Right atrium auricular region (tissue), 2 donors: ENCODE data around the gene SLC1A4. TPM values are rescaled to one million over a fixed set of nuclear protein-coding genes. Genes with fewer than 3 reads are reported as not detected.
"Not testable (repeated sequence)": the region's sequence is repeated elsewhere in the genome, so short reads cannot be mapped to it uniquely, and the experiment has no call there.

Source experiments
- DNase-seq: peaks from one replicate; pipeline ENCODE4 v3.0.0-alpha.2; 2019; ENCODE audit warnings: low spot score
- H3K27ac ChIP-seq, 2 donors: fragments of 200-600 bp; sonication (generic); 1 replicate in 1 of 2; 2 replicates in 1 of 2; pipeline ENCODE4 v1.5.1; 2016 to 2019
- H3K27me3 ChIP-seq, 2 donors: fragments of 200-600 bp; sonication (generic); one replicate each; pipeline versions ENCODE4 v1.5.1 to v1.6.0; 2017 to 2019
- H3K36me3 ChIP-seq: fragments of 200-600 bp; sonication (generic); one replicate; pipeline ENCODE4 v1.5.1; 2016
- H3K4me1 ChIP-seq, 2 donors: fragments of 200-600 bp; sonication (generic); one replicate each; pipeline versions ENCODE4 v1.5.1 to v1.6.0; 2017 to 2019
- H3K4me3 ChIP-seq, 2 donors: fragments of 200-600 bp; sonication (generic); 1 replicate in 1 of 2; 2 replicates in 1 of 2; pipeline ENCODE4 v1.5.1; 2017 to 2019; ENCODE audit warnings: mild to moderate bottlenecking in 1 of 2, moderate library complexity in 1 of 2
- H3K9me3 ChIP-seq, 2 donors: fragments of 200-600 bp; sonication (generic); one replicate each; pipeline ENCODE4 v1.5.1; 2019
- total RNA-seq, 2 donors: library from RNA; depleted of rRNA; stranded (reverse); fragments of >200 nt; gene quantifications; one replicate each; pipeline ENCODE4 v1.1.0, GENCODE V29; 2016
- TF ChIP-seq, protein P1 (sequence below), 2 donors: fragments of 200-600 bp; sonication (generic); IDR thresholded peaks; one replicate each; pipeline ENCODE4 v1.5.1; 2019; ENCODE audit warnings: antibody characterized with exemption in 2 of 2

SLC1A4 gene
- total RNA-seq, 2 donors from 2014 or later = 2.2 to 6.0 TPM

- no peak for DNase-seq
Measured at GRCh38 chr2:64967601-64968000, 21.6 kb upstream of the SLC1A4 start.

GRCh38 chr2:64969086-64969485, 20.1 kb upstream of the SLC1A4 start:
- DNase-seq, H3K9me3 ChIP-seq, H3K27me3 ChIP-seq, H3K27ac ChIP-seq, H3K4me3 ChIP-seq, H3K4me1 ChIP-seq, H3K36me3 ChIP-seq: not testable (repeated sequence)

More at GRCh38 chr2:64967601-64968000, 21.6 kb upstream of the SLC1A4 start:
- no peak overlapping the region for H3K27ac ChIP-seq
- no peaks in the 10 kb centered on the region for H3K36me3 ChIP-seq
- no peaks in the 10 kb centered on the region for H3K4me1 ChIP-seq
- TF ChIP-seq, protein P1, sequence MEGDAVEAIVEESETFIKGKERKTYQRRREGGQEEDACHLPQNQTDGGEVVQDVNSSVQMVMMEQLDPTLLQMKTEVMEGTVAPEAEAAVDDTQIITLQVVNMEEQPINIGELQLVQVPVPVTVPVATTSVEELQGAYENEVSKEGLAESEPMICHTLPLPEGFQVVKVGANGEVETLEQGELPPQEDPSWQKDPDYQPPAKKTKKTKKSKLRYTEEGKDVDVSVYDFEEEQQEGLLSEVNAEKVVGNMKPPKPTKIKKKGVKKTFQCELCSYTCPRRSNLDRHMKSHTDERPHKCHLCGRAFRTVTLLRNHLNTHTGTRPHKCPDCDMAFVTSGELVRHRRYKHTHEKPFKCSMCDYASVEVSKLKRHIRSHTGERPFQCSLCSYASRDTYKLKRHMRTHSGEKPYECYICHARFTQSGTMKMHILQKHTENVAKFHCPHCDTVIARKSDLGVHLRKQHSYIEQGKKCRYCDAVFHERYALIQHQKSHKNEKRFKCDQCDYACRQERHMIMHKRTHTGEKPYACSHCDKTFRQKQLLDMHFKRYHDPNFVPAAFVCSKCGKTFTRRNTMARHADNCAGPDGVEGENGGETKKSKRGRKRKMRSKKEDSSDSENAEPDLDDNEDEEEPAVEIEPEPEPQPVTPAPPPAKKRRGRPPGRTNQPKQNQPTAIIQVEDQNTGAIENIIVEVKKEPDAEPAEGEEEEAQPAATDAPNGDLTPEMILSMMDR (IDR thresholded peaks at IDR 0.05) = no peak
- no peak overlapping the region for H3K4me3 ChIP-seq
- H3K9me3 ChIP-seq = no peaks in the 10 kb centered on the region
- H3K27me3 ChIP-seq = no peaks in the 10 kb centered on the region

DNA sequence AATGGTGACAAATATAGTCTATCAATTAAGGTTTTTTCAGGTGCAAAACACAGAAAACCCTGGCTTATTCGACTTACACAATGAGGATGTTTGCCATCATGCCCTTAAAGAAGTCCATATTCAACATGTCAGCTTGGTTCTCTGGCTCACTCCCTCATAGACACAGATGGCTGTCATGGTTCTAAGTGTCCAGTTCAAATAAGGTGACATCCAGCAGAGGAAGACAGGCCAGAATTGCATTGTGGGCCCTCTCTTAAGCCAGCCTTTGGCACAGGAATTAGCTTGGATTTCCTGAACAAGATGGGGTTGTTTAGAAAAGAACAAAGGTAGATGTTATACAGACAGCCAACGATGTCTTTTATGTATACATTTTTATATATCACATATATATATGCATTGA, 18.7 kb upstream of the SLC1A4 start:
- no peaks in the 10 kb centered on the region for H3K27me3 ChIP-seq
- no peaks in the 10 kb centered on the region for H3K9me3 ChIP-seq
- TF ChIP-seq, protein P1 (IDR thresholded peaks at IDR 0.05) = no peak
- no peak for DNase-seq
- H3K36me3 ChIP-seq = no peaks in the 10 kb centered on the region
- no peak overlapping the region for H3K4me3 ChIP-seq
- H3K27ac ChIP-seq = no peak overlapping the region
- peaks cover 0 to 8% of the 10 kb centered on the region in 2 donors for H3K4me1 ChIP-seq

- TF ChIP-seq, protein P1 (IDR thresholded peaks at IDR 0.05) = no peak
- Histone ChIP-seq H3K9me3 (no peaks in the 10 kb centered on the region), H3K4me1 (peaks cover 0 to 15% of the 10 kb centered on the region in 2 donors), H3K27ac (no peak overlapping the region), H3K4me3 (no peak overlapping the region), H3K27me3 (no peaks in the 10 kb centered on the region), H3K36me3 (no peaks in the 10 kb centered on the region)
- no peak for DNase-seq
Measured at GRCh38 chr2:64972426-64972825, 16.8 kb upstream of the SLC1A4 start.

DNA sequence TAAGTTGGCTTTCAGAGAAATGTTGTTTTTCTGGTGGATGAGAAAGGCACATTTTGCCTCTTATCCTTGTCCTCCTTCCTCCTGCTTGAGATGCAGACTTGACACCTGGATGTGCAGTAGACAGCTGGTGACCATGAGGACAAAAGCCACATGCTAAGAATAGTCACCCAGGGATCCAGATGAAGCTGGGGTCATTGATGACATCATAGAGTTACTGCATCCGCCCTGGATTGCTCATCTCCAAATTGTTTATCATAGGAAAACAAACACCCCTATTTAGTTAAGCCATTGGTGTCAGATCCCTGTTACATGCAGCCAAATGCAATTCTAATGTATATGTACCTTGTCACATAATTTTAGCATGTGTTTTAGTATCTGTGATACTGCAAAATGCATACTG, 16.3 kb upstream of the SLC1A4 start:
- H3K9me3 ChIP-seq = no peaks in the 10 kb centered on the region
- TF ChIP-seq, protein P1 (IDR thresholded peaks at IDR 0.05) = no peak
- H3K4me1 ChIP-seq = peaks cover 0 to 15% of the 10 kb centered on the region in 2 donors
- H3K27me3 ChIP-seq = no peaks in the 10 kb centered on the region
- H3K36me3 ChIP-seq = no peaks in the 10 kb centered on the region
- H3K4me3 ChIP-seq = no peak overlapping the region
- DNase-seq = no peak
- H3K27ac ChIP-seq = no peak overlapping the region

GRCh38 chr2:64975232-64975821, 13.9 kb upstream of the SLC1A4 start:
- peak; percentile 70 for DNase-seq
- TF ChIP-seq, protein P1 (IDR thresholded peaks at IDR 0.05) = no peak
- no peaks in the 10 kb centered on the region for H3K36me3 ChIP-seq
- H3K27me3 ChIP-seq = no peaks in the 10 kb centered on the region
- peaks cover 0 to 15% of the 10 kb centered on the region in 2 donors for H3K4me1 ChIP-seq
- H3K27ac ChIP-seq = peak overlapping the region in 1 of 2 donors; percentile 67
- no peaks in the 10 kb centered on the region for H3K9me3 ChIP-seq
- H3K4me3 ChIP-seq = no peak overlapping the region
